ENCODE results near the gene INPP5A. TPM values are rescaled to one million over a fixed set of nuclear protein-coding genes. Genes with fewer than 3 reads are reported as not detected.
"Not testable (repeated sequence)": the region's sequence is repeated elsewhere in the genome, so short reads cannot be mapped to it uniquely, and the experiment has no call there.

The INPP5A gene
- total RNA-seq, 1 experiment from 2014 or later: 32.1 TPM

DNA sequence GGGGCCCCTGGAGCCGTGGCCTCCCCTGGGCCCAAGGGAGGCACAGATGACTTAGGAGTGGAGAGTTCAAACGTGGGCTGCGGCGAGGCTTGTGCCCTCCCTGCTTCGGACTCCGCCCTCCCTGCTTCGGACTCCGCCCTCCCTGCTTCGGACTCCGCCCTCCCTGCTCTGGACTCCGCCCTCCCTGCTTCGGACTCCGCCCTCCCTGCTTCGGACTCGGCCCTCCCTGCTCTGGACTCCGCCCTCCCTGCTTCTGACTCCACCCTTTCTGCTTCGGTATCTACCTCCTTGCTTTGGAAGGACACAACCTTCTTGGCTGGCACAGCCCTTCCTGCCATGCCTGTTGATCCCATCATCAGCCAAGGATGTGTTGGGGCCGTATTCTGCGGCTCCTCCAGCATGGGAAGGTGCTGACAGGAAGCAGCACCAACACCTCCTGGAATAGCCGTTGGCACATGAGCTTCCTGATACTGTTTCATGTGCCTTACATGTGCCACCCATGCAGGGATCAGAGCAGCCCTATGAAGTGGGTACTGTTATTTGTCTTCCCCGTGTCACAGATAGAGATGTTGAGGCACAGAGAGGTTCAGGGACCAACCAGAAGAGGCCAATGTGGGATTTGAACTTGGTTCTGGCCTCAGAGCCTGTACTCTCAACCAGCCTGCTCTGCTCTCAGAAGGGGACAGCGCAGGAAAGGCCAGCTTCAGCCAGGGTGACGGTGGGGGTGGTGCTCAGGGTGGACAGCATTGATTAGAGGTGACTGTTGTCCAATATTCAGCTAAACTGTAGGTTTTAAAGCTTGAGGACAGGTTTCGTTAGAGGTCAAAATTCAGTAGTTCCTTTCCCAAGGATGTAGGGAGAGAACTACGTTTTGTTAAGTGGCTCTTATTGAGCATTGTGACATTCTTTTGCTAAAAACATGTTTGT is 133.9 kb downstream of the INPP5A start:
- DNase-seq (ENCODE audit: low read depth): no peak

- DNase-seq (ENCODE audit: low read depth): not testable (repeated sequence)
These were observed 136.2 kb downstream of the INPP5A start for GRCh38 chr10:132673746-132674145.

GRCh38 chr10:132674311-132674710 is 136.7 kb downstream of the INPP5A start:
- no peak for DNase-seq (ENCODE audit: low read depth)

- DNase-seq (ENCODE audit: low read depth): no peak
These were observed 137.6 kb downstream of the INPP5A start for GRCh38 chr10:132675031-132675740.

GRCh38 chr10:132676193-132676891 is 138.8 kb downstream of the INPP5A start:
- no peak for DNase-seq (ENCODE audit: low read depth)

DNA sequence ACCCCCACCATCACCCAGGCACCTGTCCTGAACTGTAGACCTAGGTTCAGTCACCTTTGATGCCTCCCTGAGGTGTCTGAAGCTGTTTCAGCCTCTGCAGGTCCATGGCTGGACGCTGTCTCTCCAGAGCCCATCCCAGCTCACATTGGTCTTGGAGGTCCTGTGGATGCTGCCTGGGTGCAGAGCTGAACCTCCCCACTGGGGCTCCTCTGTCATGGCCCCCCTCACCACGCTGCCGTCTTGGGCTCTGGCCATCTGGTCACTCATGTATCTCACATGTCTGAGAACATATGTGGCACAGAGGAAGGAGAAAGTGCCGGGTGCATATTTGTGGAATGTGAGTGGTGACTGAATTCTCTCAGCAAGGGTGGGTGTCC is 139.5 kb downstream of the INPP5A start:
- DNase-seq (ENCODE audit: low read depth): no peak

DNA sequence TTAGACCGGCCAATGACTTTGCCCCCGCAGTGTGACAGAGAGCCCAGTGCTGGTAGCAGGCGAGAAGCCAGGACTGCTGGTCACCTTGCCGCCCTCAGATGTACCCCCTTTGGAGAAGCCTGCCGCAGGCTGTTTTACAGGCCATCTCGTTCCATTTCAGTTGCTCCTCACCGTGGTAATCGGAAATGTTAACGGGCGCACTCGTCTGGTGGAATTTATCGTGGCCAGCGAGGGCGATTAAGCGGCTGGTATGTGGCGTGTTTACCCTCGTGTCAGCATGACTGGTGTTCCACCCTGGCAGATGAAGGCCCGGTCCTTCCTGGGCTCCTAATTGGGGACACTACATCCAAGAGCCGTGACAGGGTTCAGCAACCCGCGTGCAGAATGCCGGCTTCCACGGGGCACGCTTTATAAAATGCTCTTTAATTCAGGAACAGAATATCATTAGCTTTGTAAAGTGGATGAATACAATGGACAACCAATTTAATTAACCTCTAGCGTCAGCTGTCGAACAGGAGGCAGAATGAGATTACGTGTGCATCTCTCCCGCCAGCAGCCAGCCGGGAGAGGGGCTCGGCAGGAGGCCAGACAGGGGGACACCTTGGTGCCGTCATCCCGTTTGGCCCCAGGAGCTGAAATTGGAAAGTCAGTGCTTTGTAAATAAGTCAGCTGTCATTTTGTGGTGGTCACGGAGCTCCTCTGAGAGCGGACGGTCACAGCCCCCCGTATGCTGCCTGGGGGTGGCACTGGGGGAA is 140.1 kb downstream of the INPP5A start:
- DNase-seq (ENCODE audit: low read depth): no peak

GRCh38 chr10:132678436-132679216 is 141.0 kb downstream of the INPP5A start:
- DNase-seq (ENCODE audit: low read depth): no peak

DNA sequence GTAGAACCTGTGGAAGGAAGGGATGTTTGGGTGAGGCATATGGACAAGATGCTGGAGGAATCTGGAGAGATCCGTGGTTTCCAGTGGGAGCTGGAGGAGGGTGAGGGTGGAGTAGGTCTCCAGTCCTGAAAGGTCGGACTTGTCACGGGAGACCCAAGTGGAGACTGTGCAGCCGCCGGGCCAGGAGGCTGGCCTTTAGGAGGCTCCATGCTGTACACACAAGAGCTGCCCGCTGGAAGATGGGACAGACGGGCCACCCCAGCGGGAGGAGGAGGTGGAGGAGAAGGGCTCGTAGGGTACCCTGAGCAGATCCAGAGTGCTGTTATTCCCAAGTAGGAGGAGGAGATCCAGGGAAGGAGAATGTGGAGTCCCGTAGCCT is 141.6 kb downstream of the INPP5A start:
- DNase-seq (ENCODE audit: low read depth): no peak

- DNase-seq (ENCODE audit: low read depth): no peak
These were observed 142.1 kb downstream of the INPP5A start for GRCh38 chr10:132679640-132680039.

- DNase-seq (ENCODE audit: low read depth): not testable (repeated sequence)
These were observed 143.2 kb downstream of the INPP5A start for GRCh38 chr10:132680741-132681140.

- no peak for DNase-seq (ENCODE audit: low read depth)
These were observed 144.5 kb downstream of the INPP5A start for GRCh38 chr10:132681858-132682755.

GRCh38 chr10:132684164-132684891 is 146.7 kb downstream of the INPP5A start:
- peak; percentile 74 for DNase-seq (ENCODE audit: low read depth)

- peak; percentile 79 for DNase-seq (ENCODE audit: low read depth)
These were observed 147.7 kb downstream of the INPP5A start for GRCh38 chr10:132685101-132685891.

DNA sequence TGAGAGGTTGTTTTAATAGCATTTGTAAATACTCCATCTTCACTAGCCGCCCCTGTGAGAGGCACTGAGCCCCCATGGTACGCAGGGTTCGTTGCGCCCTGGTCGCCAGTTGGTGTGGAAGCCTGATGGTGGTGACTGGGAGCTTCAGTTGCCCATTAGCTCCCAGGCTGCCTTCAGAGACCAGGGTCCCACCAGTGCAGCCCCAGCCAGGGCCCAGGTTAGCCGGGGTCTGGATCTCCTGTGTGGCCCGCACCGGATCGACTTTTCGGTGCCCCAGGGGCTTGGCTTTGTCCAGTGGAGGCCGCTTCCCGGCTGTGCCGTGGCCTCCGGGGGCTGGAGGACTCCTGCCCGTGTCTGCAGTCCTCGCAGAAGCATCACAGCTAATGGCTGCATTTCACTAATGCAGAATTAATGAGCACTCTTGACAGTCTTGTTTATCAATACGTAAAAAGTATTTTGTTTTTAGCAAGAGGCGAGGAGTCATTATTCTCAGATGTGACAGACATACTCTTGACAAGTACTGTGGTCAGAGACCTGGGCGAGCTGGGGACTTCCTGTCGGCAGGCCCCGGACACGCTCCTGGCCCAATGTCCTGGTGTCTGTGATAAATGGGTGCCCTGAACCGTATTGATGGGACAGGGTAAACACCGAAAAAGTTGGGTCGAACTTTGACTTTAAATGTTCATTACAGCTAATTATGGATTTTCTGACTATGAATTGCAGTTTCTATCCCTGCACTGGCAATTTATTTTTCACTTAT is 148.5 kb downstream of the INPP5A start:
- no peak for DNase-seq (ENCODE audit: low read depth)

DNA sequence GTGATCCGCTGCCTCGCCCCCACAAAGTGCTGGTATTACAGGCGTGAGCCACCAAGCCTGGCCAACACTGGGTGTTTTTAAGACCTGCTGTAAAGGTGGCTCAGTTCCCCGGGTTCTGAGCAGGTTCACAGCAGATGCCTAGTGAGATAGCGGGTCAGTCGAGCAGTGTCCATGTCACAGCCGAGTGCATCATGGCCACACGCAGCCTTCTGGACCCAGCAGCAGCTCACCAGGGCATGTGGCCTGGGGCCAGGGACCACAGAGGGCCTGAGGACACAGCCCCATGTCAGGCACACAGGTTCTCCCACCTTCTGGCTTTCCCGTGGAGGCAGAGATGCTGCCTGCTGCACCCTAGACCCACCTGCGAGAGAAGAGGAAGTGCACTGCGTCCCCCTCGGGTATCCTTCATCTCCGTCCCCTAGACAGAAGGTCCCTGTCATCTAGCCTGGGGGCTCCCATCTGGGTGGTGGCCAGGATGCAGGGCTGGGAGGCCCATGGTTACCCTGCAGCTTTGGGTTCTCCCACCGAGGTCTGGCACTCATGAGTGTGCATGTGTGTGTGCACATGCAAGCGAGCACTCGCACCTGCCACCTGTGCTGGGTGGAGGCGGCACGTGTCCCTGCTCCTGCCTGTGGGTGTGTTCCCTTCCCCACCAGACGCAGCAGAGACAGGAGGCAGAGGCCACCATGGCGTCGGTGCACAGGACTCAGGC is 149.8 kb downstream of the INPP5A start:
- DNase-seq (ENCODE audit: low read depth): no peak

Data from Daoy (cell line).